NCI-H460 (cell line): ENCODE results near the gene NOB1. TPM values are rescaled to one million over a fixed set of nuclear protein-coding genes. Genes with fewer than 3 reads are reported as not detected.
A peak's percentile ranks its signal among the peaks of the same experiment; 100 is the strongest.
"Not testable (repeated sequence)": the region's sequence is repeated elsewhere in the genome, so short reads cannot be mapped to it uniquely, and the experiment has no call there.

Experiments used
- DNase-seq: peaks from one replicate; pipeline ENCODE4 v3.0.0-alpha.2; 2016; ENCODE audit warnings: low read depth; ENCODE audit errors: extremely low read depth
- total RNA-seq: library from RNA; depleted of rRNA; stranded (reverse); fragments of >200 nt; shearing (Covaris generic); gene quantifications from 2 replicates; pipeline ENCODE4 v1.2.3, GENCODE V29; 2014

The NOB1 gene
- total RNA-seq, 1 experiment from 2014 or later, result 42.7 TPM

DNA sequence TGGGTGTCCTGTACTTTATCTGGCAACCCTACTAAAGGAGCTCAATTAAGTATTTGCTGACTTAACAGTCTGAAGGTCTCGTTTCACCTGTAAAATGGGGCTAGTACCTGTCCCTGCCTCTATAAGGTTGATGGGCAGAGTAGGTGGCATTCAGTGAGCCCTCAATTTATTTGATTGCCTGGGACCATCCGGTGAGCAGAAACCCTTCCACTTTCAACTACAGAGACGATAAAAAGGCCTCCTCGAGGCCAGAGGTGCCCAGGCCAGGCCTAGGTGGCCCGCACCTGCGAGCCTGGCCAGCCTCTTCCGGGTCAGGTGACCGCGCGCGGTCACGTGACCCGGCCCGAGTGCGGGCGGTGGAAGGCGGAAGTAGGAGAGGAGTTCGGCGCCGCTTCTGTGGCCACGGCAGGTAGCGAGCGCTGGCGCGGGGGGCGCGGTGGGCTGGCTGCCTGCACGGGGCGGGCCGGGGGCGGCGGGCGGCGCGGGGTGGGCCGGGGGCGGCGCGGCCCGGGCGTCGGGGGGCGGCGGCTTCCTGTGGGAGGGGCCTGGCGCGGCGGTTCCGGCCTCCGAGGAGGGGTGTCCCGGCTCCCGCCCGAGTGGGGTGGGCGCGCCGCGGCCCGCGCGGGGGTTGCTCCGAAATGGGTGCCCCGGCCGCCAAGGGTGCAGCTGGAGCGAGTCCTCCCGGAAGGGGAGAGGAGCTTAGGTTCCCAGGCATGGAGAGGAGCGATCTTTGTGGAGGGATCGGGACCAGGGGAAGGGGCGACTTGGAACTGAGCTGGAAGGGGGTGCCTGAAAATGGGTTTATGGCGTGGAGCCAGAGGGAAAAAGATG, 7.5 kb upstream of the NOB1 start, which contains the start of gene WWP2:
Gene WWP2, plus strand, starts transcription at position 350 of the 831 bp plus-strand sequence. CDS start 24,679 bp downstream, outside the sequence.
- DNase-seq, result peak; percentile 38

GRCh38 chr16:69757375-69757774, 2.6 kb upstream of the NOB1 start:
- DNase-seq, result not testable (repeated sequence)

DNA sequence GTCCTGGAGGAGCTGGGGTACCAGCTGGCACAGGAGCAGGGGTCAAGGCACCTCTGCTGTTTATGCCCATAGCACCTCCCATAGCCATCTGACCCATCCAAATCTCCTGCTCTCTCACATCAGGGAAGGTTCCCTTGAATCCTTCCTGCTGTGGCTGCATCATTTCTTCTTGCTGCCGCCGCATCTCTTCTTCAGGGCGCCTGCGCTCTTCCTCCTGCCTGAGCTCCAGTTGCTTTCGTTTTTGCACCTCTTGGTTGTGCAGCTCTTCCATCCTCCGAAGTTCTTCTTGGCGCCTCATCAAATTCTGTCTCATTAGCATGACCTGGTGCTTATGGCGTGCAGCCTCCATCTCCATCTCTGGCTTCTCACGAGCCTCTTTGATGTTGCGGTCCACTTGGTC, 2.0 kb upstream of the NOB1 start:
- DNase-seq, result no peak

DNA sequence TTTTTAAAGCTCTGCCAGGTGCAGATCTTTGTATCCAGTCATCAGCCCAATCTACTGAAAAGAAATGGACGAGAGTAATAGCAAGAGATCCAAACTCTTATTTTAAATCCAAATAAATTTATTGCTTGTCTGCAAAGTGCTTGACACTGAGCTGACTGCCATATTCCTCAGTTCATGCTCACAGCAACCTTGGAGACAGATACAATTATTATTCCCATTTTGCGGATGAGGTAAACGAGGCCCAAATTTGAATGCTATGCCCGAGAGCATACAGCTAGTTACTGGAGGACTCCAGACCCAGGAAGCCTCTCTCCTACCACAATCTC, 620 bp downstream of the NOB1 start:
- DNase-seq, result no peak

DNA sequence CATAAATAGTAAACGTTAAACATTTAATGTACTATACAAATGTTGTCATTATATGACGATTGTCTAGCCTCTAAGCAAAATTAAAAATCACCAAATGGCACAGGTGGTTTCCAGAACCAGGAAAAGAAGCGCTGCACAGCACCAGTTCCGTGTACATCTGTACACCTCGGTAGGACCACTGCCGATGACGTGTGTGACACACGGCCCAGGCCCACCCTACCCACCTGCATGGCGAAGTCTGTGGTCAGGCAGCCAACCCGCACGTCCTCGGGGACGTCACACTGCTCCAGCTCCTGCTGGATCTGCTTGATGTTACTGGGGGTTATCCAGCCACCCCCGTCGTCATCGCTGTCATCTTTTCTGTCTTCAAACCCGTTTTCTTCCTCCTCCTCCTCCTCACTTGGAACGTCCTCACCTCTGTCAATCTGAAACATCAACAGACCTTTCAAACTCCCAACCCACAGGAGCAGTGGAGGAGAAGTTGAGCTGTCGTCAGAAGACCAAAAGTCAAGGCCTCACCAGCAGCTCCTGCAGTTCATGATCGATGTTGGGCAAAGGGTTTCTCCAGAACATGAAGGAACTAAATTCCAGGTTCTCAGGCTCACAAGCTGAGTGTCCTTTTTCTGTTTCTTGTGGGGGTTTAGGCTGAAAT, 5.9 kb downstream of the NOB1 start:
- DNase-seq, result no peak

GRCh38 chr16:69747115-69747514, 7.6 kb downstream of the NOB1 start:
- DNase-seq, result no peak

DNA sequence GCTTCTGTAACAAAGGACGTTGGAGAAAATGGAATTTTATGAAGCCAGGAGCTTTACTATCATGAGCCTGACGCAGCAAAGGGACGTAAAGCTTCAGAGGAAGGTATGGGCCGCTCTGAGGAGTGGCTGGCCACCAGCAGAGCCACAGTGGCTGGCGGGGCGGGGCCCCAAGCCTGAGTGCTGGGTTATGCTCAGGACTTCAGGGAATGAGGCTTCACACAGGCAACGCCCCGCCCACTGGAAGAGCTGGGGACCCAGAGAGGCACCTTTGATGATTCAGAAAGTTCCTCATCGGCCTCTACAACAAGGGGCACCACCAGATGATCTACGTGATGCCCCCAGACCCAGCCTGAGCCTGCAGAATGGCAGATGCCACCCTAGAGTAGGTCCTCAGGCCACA, 8.8 kb downstream of the NOB1 start:
- DNase-seq, result no peak

DNA sequence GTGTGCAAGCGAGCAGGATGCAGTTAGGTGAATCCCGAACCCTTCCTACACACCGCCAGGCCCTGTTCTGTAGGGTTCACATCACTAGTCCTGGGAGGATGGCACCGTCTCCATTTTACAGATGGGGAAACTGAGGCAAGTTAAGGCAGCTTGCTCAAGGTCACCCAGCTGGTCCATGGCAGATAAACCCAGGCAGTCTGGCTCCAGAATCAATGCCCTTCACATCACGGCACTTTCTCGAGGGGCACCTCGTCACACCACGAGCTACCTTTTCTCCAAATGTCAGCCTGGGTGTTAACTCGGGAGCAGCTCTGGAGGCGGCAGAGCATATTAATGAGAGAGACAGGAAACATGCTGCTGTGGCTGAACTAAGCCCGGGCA, 9.5 kb downstream of the NOB1 start:
- DNase-seq, result no peak

GRCh38 chr16:69744363-69745231, 10.1 kb downstream of the NOB1 start:
- no peak for DNase-seq

DNA sequence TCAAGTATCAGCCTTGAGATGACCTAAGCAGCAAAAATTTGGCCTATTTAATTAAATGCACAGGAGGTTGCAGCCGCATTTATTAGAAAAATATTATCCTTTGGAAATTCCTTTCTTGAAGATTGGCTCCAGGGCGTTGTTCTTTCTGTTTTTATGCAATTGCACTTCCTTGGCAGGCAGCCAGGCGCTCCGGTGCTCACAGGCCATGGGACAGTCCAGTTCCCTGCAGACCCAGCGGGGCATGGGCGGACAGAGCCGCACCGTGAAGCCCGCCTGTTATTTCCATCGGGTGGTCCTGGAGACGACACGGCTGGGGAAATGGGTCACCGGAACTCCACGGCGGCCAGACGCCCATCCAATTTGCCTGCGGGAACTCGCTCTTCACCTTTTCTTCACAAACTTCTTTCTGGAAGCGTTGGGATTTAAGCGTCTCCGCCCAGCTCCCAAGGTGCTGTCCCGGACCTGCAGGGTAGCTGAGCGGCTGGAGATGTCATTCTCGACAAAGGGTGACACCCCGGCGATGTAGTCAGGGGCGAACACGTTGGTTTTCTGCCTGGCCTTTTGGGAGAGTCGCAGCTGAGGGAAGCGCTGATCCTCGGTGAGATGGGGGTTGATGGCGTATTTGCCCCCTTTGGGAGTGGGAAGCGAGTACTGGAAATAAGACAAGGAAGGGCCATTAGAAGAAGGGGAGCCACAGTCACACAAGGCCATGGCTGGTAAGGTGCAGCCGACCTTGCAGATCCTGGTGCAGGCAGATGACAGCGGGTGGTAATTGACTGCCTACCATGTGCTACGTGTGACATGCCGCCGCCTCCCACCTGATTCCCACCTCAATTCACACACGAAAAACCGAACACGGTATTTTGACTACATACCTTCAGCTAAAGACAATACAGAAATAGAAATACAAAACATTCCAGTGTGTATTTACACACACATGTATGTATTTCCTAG, 12.5 kb downstream of the NOB1 start:
- no peak for DNase-seq

DNA sequence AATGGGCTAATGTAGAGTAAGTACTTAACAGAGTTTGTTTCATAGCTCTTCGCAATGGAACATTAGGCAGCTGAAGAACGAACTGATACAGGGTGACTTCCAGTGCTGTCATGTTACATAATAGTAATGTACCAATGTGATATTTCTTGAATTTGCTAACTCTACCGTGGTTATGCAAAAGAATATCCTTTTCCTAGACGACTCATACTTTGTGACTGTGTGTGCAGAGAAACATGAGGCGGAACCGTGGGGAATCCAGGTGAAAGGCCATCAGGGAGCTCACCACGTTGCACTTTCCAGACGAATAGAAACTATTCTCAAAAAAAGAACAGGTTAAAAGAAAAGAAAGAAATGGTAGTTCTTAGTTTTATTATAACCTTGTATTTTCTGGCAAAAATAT, 13.2 kb downstream of the NOB1 start:
- DNase-seq, result no peak

DNA sequence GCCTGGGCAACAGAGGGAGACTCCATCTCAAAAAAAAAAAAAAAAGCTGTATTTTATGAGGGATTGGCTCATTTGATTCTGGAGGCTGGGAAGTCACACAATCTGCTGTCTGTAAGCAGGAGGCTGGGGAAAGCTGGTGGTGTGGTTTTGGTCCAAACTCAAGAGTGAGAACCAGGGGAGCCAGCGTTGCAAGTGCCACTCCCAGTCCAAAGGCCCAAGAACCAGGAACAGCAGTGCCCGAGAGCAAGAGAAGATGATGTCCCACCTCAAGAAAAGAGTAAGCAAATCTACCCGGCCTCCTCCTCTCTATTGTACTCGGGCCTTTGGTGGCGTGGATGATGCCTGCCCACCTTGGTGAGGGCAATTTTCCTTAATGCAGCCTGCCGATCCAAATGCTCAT, 22.6 kb downstream of the NOB1 start:
- DNase-seq, result no peak

- not testable (repeated sequence) for DNase-seq
Observed at GRCh38 chr16:69731280-69731679, 23.4 kb downstream of the NOB1 start.

- not testable (repeated sequence) for DNase-seq
Observed at GRCh38 chr16:69729030-69729429, 25.7 kb downstream of the NOB1 start.

DNA sequence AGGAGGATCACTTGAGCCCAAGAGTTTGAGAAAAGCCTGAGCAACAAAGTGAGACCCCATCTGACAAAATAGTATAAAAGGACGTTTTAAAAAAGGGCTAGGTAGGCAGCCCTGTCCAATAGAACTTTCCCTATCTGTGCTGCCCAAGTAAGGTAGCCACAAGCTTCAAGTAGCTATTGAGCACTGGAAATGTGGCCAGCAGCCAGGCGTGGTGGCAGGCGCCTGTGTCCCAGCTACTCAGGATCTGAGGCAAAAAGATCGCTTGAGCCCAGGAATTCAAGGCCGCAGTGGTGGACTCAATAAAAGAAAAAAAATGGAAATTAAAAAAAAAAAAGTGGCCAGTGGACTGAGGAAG, 26.8 kb downstream of the NOB1 start:
- DNase-seq, result no peak

DNA sequence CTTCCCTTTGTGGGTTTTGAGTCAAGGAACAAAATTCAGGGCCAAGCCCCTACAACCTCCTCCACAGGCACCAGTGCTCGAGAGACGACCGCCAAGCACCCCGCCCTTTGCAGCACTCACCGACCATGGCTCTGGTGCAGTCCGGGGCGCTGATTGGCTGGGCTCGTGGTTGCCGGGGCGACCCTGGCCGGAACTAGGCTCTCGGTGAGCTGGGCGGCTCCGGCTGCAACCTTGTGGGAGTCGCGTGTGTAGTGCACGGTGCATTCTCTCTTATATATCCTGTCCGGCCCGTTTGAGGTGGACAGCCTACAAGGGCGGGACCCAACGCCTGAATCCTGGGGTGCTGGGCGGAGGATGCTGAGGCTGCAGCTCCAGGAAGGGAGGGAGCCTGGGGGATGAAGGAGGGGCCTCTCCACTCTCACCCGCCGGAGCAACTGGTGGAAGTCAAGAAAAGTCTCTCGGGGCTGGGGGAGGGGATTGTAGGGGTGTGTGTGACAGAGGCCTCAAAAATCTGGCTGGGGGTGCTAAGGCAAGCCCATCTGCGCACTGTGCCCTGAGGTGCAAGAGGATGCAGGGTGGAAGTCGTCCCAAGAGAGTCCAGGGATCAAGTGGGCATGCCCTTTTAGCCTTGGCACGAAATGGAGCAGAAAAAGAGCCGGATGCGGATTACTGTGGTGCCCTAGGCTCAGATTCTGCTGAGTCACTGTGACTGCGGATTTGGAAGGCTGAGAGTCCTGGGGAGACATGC, 28.2 kb downstream of the NOB1 start, which contains the start of gene NQO1:
Gene NQO1, minus strand, starts transcription at position 248 of the 748 bp plus-strand sequence. Its CDS starts 121 bp downstream, at position 127.
- DNase-seq, result peak; percentile 98

- DNase-seq, result no peak
Observed at GRCh38 chr16:69725480-69726312, 29.0 kb downstream of the NOB1 start.

- no peak for DNase-seq
Observed at GRCh38 chr16:69724981-69725479, 29.7 kb downstream of the NOB1 start.
